ENCODE data around the gene WNT8B. TPM values are rescaled to one million over a fixed set of nuclear protein-coding genes. Genes with fewer than 3 reads are reported as not detected.

WNT8B gene
- total and polyA plus RNA-seq, 9 of the 15 experiments (the other 6 are each of a cell fraction or from before 2014, with no cell fraction given), result not detected

DNA sequence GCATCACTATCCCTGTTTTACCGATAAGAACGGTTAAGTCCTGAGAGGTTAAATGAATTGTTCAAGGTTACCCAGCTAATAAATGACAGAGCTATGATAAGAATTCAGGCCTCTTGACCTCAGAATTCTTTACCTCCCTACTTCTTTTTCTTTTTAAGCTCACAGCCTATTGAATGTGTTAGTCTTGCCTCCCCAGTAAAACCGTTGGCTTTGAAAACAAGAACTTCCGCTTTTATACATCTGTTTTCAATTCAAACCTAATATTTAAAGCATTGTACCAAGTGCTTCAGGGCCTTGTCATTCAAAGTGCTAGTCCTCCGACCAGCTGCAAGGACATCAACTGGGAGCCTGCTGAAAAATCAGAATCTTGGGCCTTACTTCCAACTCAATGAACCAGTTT lies 41.3 kb downstream of the WNT8B start:
- Histone ChIP-seq H3K4me2 (ENCODE audit: insufficient read depth, low read length) (no peak overlapping the region), H3K9ac (ENCODE audit: insufficient read depth in 1 of 2, low read depth in 2 of 2, low read length in 2 of 2) (no peak overlapping the region), H3K36me3 (ENCODE audit: control insufficient read depth, insufficient read depth, low read length) (peaks cover 4% of the 10 kb centered on the region; the same call in 1 of the 3 replicates), H3K4me1 (replicated peaks in 1 of 2; ENCODE audit: control insufficient read depth in 2 of 2, insufficient read depth in 2 of 2, low read length in 2 of 2) (peaks cover 0 to 2% of the 10 kb centered on the region in 2 experiments; a peak in 2 of 5 replicates), H3K9me3 (replicated peaks; ENCODE audit: control insufficient read depth, insufficient read depth, low read depth, low read length) (no peaks in the 10 kb centered on the region), H3K4me3 (no peak overlapping the region), H3K27ac (ENCODE audit: extremely low read depth, low read depth, low read length) (no peak overlapping the region), H3K27me3 (ENCODE audit: control insufficient read depth in 2 of 2, insufficient read depth in 2 of 2, low read length in 2 of 2) (no peaks in the 10 kb centered on the region), H3K79me2 (ENCODE audit: control insufficient read depth, insufficient read depth, low read length) (no peaks in the 10 kb centered on the region), H2AFZ (ENCODE audit: low read depth, low read length) (no peak overlapping the region), H3K9me1 (ENCODE audit: control insufficient read depth, insufficient read depth, low read length) (no peaks in the 10 kb centered on the region), H4K20me1 (replicated peaks; ENCODE audit: control insufficient read depth, insufficient read depth, low read length) (no peaks in the 10 kb centered on the region)
- ATAC-seq, result no peak
- BruUV-seq (replicated peaks), result no TSS peak
- TF ChIP-seq, protein P1, sequence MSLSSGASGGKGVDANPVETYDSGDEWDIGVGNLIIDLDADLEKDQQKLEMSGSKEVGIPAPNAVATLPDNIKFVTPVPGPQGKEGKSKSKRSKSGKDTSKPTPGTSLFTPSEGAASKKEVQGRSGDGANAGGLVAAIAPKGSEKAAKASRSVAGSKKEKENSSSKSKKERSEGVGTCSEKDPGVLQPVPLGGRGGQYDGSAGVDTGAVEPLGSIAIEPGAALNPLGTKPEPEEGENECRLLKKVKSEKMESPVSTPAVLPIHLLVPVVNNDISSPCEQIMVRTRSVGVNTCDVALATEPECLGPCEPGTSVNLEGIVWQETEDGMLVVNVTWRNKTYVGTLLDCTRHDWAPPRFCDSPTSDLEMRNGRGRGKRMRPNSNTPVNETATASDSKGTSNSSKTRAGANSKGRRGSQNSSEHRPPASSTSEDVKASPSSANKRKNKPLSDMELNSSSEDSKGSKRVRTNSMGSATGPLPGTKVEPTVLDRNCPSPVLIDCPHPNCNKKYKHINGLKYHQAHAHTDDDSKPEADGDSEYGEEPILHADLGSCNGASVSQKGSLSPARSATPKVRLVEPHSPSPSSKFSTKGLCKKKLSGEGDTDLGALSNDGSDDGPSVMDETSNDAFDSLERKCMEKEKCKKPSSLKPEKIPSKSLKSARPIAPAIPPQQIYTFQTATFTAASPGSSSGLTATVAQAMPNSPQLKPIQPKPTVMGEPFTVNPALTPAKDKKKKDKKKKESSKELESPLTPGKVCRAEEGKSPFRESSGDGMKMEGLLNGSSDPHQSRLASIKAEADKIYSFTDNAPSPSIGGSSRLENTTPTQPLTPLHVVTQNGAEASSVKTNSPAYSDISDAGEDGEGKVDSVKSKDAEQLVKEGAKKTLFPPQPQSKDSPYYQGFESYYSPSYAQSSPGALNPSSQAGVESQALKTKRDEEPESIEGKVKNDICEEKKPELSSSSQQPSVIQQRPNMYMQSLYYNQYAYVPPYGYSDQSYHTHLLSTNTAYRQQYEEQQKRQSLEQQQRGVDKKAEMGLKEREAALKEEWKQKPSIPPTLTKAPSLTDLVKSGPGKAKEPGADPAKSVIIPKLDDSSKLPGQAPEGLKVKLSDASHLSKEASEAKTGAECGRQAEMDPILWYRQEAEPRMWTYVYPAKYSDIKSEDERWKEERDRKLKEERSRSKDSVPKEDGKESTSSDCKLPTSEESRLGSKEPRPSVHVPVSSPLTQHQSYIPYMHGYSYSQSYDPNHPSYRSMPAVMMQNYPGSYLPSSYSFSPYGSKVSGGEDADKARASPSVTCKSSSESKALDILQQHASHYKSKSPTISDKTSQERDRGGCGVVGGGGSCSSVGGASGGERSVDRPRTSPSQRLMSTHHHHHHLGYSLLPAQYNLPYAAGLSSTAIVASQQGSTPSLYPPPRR (CRISPR knock-in tag; IDR thresholded peaks at IDR 0.05; ENCODE audit: borderline replicate concordance), result no peak
- TF ChIP-seq SMARCE1 (IDR thresholded peaks at IDR 0.05) (no peak), NFE2 (IDR thresholded peaks at IDR 0.05; ENCODE audit: low read depth) (no peak), STAG1 (CRISPR knock-in tag; IDR thresholded peaks at IDR 0.05; ENCODE audit: borderline replicate concordance) (no peak), HSF4 (CRISPR knock-in tag; IDR thresholded peaks at IDR 0.05; ENCODE audit: borderline replicate concordance) (no peak)
- TF ChIP-seq, protein P2, sequence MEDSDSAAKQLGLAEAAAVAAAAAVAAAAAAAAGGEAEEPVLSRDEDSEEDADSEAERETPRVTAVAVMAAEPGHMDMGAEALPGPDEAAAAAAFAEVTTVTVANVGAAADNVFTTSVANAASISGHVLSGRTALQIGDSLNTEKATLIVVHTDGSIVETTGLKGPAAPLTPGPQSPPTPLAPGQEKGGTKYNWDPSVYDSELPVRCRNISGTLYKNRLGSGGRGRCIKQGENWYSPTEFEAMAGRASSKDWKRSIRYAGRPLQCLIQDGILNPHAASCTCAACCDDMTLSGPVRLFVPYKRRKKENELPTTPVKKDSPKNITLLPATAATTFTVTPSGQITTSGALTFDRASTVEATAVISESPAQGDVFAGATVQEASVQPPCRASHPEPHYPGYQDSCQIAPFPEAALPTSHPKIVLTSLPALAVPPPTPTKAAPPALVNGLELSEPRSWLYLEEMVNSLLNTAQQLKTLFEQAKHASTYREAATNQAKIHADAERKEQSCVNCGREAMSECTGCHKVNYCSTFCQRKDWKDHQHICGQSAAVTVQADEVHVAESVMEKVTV (CRISPR knock-in tag; IDR thresholded peaks at IDR 0.05), result no peak
- ChIA-PET CTCF (ENCODE audit: low intra/inter-chr PET ratio) (interaction anchor here (0.7 kb wide), 1 partner anchor 1106 kb away, joined by 3 read pairs; no protein-coding TSS in a partner anchor), POLR2A (no interaction called here)
- no peak for FAIRE-seq
- intact Hi-C loops (cut with micrococcal nuclease), result no loop called here
- no peak for DNase-seq (ENCODE audit: extremely low read depth in 1 of 4, low spot score in 3 of 4)
- in situ Hi-C loops (cut with MboI), result loop anchor here (10.0 kb wide), 1 partner anchor 659 kb away; no protein-coding TSS in a partner anchor
- WGBS (ENCODE audit: insufficient coverage, low coverage, missing lambda C conversion rate), result 72% methylated on average over 5 of the region's 5 CpGs
